Cerebellar cortex (tissue), 1 donor: ENCODE measurements around the gene DPCD.

ENCODE experiments used
- DNase-seq: peaks from one replicate; pipeline ENCODE4 v3.0.0-alpha.2; 2015; ENCODE audit warnings: low spot score

Gene DPCD

DNA sequence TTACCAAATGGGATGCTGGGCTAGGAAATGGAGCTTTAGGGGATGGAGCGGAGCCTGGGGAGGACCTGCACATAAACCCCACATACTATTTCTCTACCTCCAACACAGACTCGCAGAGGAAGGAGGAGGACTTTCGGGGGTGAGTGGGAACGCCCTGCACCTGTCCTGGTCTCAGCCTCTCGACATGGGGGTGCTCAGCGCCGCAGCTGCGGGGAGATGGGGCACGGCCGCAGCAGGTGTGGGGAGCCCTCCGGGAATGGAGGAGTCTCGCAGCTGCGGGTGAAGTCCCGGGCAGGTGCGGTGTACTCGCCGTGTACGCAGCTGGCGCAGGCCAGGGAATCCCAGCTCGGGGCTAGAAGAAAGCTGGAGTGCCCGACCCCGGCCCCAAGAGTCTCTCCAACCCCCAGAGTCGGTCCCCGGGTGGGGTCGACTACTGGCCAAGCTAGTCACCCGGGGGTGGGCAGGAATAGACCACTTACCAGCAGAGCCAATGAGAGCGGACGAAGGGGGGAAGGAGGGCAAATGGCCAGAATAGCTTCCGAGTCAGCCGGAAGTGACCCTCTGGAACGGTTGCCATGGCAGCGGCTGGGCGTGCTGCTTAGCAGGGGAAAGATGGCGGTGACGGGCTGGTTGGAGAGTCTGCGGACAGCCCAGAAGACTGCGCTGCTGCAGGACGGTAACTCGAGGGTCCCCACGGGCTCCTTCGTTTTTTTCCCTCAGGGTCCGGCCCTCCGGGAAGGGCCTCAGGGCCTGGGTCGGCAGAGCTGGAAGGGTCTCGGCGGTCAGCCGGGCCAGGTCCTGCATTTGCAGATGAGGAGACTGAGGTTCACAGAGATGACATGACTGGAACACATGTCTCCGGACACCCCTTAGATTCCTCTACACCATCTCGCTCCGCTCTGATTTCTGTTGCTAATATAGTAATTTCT lies at the start of gene DPCD, which contains the start of gene POLL:
TSS of gene DPCD (plus strand) at position 597 of the 929 bp plus-strand sequence. CDS start at position 613, 16 bp downstream.
TSS of gene POLL (minus strand) at position 533 of the 929 bp plus-strand sequence. CDS start 897 bp downstream, outside the sequence.
- peak; percentile 98 for DNase-seq

DNA sequence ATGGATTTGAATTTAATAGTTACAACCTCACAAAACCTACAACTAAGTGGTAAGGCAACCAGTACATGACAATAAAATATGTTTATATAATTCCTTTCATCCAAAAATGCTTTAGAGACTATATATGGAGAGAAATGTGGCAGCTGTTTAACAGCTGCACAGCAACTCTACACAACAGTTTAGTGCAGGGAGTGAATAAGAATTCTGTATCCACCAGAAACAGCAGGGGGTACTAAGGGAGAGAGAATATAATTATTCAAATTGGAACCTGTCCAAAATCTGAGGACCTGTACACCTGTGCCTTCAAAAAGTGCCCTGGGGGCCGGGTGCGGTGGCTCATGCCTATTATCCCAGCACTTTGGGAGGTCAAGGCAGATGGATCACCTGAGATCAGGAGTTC lies 49.7 kb upstream of the DPCD start:
- DNase-seq, result no peak

DNA sequence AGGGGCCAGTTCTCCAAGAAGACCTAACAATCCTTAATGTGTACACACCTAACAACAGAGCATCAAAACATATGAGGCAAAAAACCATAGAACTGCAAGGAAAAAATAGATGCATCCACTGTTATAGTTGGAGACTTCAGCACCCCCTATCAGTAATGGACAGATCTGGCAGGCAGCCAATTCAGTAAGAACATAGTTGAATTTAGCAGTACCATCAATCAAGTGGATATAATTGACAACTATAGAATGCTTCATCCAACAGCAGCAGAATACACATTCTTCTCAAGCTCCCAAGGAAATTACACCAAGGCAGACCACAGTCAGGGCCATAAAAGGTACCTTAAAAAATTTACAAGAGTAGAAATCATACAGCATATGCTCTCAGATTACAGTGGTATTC lies 42.2 kb upstream of the DPCD start:
- DNase-seq, result no peak

DNA sequence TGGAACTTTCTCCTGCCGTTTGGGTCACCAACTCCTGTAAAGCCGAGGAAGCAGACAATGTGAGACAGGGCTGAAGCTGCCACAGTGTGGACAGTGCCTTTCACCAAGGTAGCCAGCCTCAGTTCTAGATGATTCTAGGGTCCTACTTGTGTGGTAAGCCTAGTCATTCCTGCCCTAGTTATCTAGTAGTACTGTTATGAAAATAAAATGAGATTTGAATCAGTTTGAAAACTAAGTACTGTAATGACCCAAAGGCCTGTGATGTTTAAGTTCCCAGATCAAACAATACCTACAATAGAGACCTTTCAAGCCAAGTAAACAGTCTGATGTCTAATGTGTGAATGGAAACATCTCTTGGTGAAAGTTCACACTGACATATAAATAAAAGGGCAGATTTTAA lies 37.2 kb upstream of the DPCD start:
- DNase-seq, result no peak

DNA sequence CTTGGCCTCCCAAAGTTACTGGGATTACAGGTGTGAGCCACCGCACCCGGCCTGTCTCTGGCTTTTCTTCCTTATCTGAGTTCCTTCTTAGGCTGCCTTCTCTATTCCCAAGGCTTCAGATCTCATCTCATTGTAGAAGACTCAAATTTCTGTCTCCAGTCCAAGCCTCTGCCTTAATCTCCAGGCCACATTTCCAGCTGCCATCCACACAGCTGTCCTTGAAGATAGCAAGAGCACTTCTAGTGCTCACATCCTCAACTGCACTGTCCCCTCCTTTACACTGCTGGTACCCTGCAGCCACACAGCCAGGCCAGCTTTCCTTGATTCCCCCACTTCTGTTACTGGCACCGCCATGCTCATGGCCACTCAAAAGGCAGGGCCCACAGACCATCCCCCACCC lies 35.7 kb upstream of the DPCD start:
- no peak for DNase-seq

DNA sequence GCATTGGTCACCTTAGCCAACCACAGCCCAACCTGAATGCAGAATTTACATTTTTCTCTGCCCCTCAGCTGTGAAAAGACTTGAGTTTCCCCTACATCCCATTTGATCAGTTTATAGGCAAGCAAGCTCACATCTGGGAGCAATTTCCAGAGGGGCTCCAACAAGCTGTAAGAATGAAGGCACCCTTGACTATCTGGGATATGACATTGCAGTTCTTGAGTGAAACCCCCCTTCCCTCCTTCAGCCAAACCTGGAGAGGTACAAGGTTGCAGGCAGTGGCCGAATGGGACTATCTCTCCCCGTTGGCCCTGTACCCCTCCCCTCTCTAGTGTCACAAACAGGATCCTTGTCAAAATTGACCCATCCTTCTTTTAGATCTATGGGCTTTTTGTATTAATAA lies 30.6 kb upstream of the DPCD start:
- no peak for DNase-seq

DNA sequence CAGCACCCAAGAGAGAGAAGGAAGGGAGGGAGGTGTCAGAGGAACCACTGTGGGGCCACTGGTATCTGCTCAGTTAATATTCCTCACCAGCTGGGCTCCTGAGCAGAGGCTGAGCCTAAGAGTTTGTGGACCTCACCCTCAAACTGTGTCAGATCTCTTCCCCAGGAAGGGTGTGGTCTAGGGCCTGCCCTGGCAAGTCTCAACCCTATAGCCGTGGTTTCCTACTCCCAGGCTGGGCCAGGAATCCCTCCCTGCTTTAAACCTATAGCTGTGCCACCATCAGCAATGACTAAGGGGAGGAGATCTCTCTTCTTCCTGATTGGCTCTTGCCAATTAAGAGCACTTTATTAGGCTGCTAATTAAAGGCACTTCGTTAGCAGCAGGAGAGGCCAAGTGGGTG lies 29.9 kb upstream of the DPCD start:
- no peak for DNase-seq

DNA sequence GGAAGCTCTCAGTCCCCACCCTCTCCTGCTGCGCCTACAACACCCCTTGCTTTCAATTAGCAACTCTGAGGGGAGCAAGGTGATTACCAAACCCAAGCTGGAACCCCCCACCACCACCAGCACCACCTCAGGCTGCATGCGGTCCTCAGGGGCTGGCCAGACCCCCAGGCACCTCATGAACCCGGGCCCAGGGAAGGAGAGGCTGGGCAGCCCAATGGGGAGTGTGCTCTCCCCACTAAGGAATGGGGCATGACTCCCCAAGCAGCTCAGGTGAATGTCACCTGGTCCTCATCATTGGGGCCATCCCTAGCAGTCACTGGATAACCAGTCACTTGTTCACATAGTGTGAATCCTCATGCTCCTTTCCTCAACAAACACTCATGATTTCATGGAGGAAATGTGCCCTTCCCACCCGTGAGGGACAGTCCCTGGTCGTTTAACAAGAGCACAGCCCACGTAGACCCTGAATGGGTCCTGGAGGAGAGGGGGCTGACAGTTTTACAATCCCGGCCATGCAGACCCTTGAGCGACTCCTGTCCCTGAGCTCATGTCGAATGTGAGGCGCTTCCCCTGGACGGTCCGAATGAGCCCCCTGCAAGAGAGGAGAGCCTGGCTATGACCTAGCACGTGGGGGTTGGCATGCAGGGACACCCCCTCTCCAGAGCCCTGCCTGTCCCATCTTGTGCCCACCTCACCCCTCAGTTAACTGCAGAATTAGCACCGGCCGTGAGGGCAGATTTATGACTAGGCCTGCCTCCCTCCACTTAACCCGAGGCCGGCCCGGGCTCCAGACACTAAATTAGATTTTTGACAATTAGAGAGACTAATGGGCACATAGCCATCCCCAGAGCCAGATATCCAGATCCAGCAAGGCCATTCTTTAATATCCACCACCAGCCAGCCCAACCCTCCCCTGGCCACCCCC lies 29.2 kb upstream of the DPCD start:
- DNase-seq, result no peak

DNA sequence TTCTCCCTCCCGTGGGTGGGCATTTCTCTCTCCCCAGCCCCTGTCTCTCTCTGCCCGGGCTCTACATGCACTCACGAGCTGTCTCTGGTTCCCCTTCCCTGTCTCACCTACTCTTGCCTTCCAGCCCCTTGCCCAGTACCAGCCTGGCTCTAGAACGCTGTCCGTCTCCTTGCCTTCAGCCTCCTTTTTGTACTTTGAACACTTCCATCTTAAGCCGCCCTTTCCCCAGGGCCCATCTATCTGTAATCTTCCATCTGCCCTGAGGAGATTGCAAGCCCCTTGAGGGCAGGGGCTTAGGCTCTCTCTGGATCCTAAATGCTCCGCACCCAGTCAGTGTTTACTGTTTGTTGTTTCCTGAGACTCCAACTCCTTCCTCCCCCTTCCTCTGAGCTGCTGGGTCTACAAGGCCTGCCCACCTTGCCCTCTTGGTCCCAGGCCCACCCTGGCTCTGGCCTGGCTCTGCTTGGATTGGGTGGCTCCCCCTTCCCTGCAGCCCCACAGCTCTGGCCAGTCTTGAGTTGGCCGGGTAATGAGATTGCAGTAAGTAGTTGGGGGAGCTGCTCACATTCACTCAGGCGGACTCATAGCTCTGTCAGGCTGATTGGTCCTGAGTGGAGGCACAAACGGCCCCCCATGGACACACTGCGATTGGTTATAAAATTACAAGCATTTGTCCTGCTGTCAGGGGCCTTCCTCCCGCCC lies 28.4 kb upstream of the DPCD start:
- DNase-seq, result no peak

DNA sequence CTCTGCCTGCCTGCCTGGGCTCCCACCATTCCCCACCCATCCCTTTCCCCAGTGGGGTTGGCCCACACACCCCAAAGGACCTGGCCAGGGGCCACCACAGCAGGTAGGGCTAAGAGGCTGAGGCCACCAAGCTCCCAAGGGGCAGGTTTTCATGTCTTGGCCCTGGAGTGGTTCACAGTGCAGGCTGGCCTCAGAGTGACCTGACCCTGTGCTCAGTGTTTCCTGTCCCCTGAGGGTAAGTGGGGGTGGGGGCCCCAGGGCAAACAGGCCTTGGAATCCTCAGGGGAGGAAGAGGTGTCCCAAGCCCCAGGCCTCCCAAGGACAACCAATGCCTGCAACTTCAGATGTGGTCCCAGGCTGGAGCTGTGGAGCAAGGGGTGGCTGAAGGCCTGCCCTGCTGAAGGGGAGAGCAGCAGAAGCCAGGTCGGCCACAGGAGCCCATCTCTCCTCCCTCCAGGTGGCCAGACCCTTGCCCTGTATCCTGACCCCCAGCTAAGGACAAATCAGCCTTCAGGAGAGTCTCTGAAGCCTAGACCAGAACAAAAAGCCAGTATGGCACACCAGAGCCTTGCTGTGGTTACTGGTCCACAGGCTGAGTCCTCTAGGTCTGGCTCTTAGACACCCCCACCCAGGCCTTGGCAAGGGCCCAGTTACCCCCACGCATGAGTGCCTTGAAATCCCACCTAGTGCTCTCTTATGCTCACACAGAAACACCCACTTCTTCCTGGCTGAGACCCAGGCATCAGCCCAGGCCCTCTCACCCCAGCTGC lies 27.6 kb upstream of the DPCD start:
- no peak for DNase-seq

DNA sequence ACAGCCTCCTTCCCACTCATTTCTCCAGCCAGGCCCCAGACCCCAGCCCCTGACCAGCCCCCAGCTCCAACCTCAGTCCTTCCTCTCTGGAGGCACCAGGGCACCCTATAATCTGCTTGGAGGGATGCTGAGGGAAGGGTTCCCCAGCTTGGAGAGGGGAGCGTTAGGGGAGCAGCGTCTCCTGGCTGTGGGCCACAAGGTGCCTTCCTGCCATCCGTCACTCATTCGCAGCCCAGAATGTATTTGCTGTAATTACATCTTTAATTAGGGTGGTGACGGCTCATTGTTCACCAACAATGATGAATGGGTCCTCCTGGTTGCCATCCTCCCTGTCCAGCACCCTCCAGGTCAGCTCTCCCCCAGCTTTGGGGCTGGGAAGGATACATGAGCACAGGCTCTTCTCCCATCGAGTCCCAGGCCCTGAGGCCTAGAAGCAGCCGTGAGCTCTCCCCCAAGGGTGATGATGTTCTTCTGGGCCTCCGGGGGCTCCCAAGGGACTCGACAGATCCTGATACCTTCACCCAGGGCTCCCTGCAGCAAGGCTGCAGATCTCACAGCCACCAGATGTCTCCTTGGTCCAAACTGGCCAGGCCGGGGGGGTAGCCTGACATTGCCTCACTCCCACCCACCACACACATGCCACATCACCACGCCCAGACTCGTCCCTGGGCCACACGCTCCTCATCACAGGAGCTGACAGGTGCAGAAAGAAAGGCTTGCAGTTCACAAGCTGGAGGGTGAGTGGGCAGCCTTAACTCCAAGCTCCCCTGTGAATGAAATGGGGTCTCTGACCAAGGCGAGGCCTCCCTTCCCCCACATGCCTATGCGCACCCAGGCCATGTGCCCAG lies 26.8 kb upstream of the DPCD start:
- no peak for DNase-seq

DNA sequence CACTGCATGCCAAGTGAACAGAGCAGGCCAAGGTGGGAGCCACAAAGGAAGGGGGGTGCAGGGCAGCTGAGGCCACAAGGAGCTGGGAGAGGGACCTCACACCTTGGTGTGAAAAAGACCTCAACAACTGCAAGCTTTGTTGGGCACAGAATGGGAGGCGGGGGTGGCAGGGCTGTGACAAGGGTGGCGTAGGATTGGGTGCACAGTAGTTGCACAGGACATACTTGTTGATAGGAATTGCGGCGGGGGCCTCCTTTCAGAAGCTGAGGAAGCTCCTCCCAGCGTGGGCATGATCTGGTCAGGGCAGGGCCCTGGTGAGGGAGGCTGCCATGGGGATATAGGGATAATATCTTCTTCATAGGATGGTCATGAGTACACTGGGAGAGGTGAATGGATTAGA lies 25.9 kb upstream of the DPCD start:
- DNase-seq, result no peak

DNA sequence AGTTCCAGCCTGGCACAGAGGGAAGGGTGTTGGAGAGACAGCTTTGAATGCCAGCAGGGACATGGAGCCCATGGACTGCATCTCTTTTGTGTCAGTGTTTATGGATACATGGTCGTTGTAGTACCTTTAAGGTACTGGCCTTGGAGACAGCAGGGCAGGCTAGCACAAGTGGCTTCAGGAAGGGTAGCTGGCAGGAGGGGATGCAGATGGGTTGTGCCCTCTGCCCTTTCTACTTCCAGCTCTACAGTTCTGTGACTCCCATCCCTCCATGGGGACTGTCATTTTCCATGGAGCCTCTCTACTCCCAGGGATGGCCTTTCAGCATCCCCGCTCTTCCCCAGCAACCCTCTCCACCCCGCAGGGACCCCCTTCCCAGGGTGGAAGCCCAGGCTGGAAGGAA lies 25.1 kb upstream of the DPCD start:
- no peak for DNase-seq

DNA sequence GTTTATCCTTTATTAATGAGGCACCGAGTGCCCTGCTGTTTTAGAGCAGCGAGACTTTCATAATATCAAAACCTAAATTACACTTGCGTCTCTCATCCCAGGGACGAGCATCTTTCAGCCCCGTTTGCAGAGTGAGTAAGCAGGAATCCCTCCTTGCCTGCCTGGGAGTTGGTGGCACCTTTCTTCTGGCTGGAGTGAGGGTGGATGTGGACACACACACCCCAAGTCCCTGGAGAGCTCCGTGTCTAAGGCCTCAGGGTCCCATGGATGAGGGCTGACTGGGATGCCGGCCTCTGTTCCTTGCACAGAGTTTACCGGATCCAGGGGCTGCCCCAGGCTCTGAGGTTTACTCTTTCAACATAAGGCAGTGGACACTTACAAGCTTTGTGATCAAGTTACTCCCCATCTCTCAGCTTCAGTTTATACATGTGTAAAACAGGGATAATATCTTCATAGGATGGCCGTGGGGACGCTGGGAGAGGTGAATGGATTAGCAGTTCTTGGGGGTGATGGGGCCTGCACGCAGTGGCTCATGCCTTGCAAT lies 24.6 kb upstream of the DPCD start:
- no peak for DNase-seq

DNA sequence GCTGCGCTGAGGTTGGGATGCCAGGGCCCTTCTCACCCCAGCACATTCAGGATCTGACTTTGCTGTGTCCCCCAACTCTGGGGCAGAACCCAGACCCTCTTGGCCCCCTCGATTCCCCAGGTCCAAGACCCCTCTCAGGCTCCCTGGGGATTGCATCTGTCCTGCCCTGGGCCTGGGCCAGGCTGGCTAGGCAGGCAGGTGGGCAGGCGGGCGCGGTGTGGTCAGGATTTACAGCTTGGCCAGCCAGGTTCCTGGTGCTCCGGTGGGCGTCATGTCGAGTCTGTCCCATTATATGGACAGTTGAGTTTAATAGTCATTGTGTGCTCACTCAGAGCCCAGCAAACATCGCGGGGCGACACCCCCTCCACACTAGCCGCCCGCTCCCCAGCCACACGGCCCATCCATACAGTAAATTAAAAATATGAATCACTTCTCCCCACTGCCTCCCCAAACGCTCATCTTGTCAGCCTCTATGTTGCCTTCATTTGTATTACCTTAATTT lies 23.6 kb upstream of the DPCD start:
- DNase-seq, result no peak

DNA sequence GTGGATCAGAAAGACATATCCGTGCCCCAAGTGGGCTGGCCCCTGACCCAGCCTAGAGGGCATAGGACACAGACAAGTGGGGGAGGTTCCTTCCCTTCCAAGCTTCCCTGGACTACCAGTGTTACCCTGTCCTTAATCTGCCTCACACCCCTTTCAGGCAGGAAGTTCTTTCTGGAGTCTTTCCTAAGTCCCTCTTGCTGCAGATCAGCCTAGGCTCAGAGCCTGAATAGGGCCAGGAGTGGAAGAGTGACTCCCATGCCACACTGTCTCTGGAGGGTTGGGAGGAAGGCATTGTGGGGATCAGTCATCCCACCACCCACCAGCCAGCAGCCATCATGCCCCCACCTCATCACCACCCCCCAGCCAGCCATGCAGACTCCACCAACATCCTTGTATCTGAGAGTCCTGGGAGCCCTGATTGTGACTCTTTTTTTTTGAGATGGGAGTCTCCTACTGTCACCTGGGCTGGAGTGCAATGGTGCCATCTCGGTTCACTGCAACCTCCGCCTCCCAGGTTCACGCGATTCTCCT lies 22.7 kb upstream of the DPCD start:
- no peak for DNase-seq

DNA sequence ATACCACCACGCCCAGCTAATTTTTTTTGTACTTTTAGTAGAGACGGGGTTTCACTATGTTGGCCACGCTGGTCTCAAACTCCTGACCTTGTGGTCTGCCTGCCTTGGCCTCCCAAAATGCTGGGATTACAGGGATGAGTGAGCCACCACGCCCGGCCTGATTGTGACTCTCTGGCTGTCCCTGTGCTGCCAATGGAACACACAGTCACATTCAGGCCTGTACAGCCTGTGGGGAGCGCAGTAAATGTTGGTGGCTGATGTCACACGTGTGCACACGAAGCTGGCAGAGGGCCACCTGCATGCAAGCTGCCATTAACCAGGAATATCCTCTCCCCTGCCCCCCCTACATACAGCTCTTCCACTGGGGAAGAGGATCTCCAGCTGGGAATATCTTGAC lies 22.2 kb upstream of the DPCD start:
- no peak for DNase-seq

DNA sequence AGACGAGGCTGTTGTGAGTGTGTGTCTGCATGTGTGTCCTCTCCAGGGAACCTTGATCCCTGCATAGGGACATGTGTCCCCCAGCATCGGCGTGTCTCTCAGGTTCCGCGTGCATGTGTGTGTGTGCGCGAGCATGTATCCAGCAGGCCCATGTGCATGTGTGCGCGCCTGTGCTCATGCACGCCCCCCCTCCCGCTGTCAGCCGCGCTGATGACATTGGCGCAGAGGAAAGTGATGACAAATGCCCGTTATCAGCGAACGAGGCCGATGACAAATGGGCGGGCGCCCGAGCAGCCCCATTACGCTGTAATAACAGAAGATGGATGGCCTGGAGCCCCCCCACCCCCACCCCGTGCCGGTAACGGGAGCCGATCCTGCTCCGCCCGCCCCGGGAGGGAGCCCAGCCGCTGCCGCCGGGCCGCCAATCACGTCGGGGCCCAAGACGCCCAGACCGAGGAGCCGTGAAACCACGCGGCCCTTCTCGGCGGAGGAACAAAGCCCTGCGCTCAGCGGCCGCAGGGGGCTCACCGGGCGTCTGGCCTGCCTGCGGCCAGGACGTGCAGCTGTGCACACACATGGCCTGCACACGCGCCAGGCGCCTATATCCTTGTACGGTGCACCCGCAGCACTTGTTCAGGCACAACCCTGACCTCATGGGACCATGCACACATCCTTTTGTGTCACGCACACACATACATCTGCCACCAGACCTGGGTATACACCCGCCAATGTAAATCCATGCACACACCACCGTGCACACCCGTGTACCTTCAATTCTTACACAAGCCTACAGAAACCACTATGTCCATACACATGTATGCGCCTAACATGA lies 21.6 kb upstream of the DPCD start:
- no peak for DNase-seq
